ENCODE measurements around the gene BBOF1.

BBOF1 gene

GRCh38 chr14:74022346-74022745 lies 3.2 kb downstream of the BBOF1 start:
- no peak for DNase-seq (ENCODE audit: low read depth in 2 of 2)

DNA sequence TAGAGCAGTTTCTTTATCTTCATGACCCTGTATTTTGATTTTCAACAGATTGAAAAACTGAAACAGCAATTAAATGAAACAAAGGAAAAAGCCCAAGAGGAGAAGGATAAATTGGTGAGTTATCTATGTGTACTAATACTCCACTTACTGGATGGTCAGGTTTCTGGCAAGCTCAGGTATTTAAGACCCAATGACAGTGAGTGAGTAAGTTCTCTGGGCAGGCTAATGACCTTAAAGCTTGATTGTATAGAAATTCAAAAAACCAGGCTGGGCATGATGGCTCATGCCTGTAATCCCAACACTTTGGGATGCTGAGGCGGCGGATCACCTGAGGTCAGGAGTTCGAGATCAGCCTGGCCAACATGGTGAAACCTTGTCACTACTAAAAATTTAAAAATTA lies 10.0 kb downstream of the BBOF1 start:
- no peak for DNase-seq (ENCODE audit: low read depth in 2 of 2)

- DNase-seq (ENCODE audit: low read depth in 2 of 2): no peak
These were observed 15.4 kb downstream of the BBOF1 start for GRCh38 chr14:74034572-74034971.

- peak in 1 of 2 experiments; percentile 7 for DNase-seq (ENCODE audit: low read depth in 2 of 2)
These were observed 16.4 kb downstream of the BBOF1 start for GRCh38 chr14:74035556-74035955.

- DNase-seq (ENCODE audit: low read depth in 2 of 2): peak in 1 of 2 experiments; percentile 23
These were observed 19.1 kb downstream of the BBOF1 start for GRCh38 chr14:74038020-74038859.

DNA sequence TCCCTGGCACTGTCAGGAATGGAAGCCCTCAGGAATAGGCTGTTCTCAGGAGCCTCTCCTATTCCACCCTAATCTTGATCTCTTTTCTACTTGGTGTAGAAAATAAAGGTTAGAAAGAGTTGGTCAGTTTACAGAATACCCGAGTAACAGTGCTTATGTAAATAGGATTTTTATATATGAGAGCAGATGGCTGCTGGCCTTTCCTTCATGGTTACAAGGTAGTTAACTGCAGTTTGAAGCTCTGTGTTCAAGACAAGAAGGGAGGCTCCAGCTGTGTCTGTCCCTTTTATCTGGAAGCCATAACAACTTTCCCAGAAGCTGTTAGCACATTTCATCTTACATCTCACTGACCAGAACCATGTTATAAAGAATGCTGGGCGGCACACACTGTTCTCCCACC lies 23.1 kb downstream of the BBOF1 start:
- no peak for DNase-seq (ENCODE audit: low read depth in 2 of 2)

DNA sequence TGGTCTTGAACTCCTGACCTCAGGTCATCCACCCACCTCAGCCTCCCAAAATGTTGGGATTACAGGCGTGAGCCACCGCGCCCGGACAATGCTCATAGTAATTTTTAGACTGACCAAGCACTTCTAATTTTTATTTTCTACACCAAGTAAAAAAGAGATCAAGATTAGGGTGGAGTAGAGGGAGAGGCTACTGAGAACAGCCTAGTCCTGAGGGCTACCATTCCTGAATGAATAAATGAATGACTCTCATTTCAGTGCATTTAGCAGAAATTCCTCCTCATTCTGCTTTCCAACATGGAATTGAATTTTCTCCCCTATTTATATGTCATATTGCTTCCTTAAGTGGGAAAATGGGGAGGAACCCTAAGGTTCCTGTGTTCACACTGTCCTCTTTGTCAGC lies 26.4 kb downstream of the BBOF1 start:
- no peak for DNase-seq (ENCODE audit: low read depth in 2 of 2)

DNA sequence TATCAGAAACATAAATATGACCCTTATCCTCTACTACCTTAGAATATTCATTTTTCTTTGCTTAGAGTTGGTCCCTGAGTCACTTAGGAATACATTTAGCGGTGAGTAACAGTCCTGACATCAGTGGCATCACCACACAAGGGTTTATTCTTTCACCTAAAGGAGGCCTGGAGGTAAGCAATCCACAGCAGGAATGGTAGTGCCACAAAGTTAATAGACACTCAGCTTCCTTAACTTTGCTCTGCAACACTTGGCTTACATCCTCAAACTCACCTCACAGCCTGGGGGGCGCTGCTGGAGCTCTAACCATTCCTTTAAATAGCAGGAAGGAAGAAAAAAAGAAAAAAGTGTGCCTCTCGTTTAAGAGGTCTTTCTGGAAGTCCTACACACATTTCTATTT lies 29.1 kb downstream of the BBOF1 start:
- DNase-seq (ENCODE audit: low read depth in 2 of 2): no peak

GRCh38 chr14:74049876-74050495 lies 30.8 kb downstream of the BBOF1 start:
- DNase-seq (ENCODE audit: low read depth in 2 of 2): no peak

DNA sequence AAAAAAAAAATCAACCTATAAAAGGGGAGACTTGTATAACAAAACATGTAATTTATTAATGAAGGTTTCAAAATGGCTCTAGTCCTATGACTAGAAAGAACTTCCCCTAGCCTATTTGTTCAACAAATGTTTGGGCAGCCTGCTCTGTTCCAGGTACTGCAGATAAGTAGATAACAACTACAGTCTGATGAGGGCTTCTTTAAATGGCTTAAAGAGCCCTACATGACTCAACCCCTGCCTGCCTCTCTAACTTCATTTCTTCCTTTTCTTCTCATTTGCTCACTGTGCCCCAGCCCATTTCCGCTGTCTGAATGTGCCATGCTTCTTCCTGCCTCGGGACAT lies 43.6 kb downstream of the BBOF1 start:
- DNase-seq (ENCODE audit: low read depth in 2 of 2): no peak

GRCh38 chr14:74064426-74064825 lies 45.3 kb downstream of the BBOF1 start:
- DNase-seq (ENCODE audit: low read depth in 2 of 2): no peak

DNA sequence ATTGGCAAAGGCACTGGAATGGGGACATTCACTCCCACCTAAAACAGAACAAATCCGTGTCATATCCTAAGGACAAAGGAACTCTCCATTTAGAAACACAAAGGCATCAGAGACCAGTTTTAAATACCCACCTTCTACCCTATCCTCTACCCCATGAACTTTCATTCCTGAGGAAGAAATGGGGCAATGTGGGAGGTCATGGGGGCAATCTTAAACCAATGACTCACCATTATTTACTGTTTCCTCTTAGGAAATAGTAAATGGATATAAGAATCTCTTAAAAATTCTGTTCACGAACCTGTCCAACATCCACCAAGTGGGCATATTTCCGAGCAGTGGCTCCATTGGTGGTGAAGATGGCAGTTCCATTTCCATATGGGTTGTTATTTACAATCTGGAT lies 45.7 kb downstream of the BBOF1 start:
- no peak for DNase-seq (ENCODE audit: low read depth in 2 of 2)

DNA sequence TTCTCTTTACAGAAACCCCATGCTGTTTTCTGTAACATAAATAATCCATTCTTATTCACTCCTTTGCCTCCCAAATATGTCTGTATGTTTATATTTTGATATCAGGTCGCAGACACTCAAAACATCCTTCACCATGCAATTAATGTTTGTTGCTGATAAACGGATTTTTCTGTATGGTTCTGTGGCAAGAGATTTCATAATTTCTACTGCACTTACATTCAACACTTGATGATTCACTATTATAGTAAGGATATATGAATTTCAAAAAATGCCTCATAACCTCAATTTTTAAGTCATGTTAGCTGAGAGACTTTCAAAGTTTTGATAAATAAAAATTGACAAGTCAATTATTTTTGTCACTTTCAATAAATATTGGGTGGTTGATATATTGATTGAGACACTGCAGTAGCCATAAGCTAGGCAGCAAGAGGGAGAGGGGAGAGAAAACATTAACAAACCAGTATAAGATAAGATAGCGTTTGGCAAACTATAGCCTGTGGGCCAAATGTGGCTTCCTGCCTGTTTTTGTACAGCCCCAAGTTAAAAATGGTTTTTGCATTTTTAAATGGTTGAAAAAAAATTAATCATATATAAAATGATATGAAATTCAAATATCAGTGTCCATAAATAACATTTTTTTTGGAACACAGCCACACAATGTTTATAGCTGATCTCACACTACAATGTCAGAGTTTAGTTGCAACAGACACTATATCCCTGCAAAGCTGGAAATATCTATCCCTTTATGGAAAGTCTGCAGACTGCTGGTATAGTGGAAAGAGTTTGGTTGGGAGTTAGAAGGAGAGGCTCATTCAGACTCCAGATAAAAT lies 46.8 kb downstream of the BBOF1 start:
- no peak for DNase-seq (ENCODE audit: low read depth in 2 of 2)

DNA sequence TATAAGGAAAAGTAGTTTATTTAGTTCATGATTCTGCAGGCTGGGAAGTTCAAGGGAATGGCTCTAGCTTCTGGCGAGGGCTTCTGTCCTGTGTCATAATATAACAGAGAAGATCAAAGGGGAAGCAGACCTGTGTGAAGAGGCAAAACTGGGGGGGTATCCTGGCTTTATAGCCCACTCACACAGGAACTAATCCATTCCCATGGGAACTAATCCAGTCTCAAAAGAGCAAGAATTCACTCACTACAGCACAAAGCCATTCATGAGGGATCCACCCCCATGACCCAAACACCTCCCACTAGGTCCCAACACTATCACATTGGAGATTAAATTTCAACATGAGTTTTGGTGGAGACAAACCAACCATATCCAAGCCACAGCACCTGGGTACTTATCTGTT lies 58.3 kb downstream of the BBOF1 start:
- no peak for DNase-seq (ENCODE audit: low read depth in 2 of 2)

DNA sequence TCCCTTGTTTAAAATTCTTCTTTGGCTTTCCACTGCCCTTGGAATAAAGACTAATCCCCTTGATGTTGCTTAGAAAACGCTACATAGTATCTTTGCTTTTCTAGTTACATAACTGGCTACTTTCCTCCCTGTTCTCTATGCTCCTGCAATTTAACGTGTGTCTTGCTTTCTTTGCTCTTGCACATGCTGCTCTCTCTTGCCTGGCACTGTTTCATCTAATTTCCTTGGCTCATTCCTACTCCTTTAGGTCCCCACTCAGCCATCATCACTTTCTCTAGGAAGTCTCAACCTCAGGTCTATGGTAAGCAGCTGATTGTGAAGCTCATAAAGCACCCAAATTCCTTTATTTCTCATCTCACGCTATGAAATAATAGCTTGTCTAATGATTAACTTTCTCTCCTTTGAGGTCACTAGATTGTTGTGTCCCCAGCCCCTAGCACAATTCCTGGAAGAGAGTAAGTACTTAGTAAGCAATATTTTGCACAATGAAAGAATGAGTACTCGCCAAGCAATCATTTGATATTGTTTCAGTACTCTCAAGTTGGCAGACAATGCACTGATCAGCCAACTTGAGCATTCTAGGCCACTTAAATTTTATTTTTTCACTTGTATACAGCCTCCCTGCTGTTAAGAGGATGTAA lies 61.8 kb downstream of the BBOF1 start:
- no peak for DNase-seq (ENCODE audit: low read depth in 2 of 2)

DNA sequence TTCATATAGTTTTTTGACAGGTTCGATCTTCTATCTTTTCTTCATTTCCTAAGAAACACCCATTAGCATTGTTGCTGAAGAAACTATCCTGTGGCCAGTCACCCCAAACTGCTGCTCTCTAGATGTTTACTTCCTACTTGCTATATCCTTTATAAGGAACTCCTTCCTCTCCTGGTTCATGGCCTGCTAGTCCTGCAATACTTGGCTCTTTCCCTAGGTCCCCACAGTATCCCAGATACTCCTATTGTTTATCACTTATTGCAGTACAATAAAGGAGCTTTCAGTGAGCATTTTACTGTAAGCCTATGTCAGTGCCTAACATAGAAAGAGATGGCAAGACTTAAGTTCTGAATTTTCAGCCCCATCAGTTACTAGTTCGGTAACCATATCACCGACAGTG lies 62.3 kb downstream of the BBOF1 start:
- DNase-seq (ENCODE audit: low read depth in 2 of 2): no peak

- no peak for DNase-seq (ENCODE audit: low read depth in 2 of 2)
These were observed 64.0 kb downstream of the BBOF1 start for GRCh38 chr14:74083161-74083560.

DNA sequence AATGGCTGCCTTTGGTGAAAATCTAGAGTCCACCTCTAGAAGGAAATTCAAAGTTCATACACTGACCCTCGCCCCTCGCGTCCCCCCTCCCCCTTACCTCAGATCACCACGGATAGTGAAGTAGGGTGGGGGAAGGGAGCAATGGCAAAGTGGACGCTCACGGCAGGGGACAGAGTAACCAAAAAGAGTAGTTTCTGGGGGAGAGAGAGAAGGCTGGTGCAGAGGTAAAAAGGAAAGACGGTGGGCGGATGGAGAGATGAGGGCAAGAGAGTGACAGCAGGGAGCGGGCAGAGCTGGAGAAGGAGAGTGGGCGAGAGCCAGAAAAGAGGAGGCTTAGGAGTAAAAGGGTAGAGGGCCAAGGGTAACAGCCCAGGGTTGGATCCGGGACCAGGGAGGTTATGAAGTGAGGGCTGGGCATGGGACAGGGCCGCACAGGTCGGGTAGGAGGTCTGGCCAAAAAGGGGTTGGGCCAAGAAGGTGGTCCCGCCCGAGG lies 64.7 kb downstream of the BBOF1 start:
- DNase-seq (ENCODE audit: low read depth in 2 of 2): no peak

DNA sequence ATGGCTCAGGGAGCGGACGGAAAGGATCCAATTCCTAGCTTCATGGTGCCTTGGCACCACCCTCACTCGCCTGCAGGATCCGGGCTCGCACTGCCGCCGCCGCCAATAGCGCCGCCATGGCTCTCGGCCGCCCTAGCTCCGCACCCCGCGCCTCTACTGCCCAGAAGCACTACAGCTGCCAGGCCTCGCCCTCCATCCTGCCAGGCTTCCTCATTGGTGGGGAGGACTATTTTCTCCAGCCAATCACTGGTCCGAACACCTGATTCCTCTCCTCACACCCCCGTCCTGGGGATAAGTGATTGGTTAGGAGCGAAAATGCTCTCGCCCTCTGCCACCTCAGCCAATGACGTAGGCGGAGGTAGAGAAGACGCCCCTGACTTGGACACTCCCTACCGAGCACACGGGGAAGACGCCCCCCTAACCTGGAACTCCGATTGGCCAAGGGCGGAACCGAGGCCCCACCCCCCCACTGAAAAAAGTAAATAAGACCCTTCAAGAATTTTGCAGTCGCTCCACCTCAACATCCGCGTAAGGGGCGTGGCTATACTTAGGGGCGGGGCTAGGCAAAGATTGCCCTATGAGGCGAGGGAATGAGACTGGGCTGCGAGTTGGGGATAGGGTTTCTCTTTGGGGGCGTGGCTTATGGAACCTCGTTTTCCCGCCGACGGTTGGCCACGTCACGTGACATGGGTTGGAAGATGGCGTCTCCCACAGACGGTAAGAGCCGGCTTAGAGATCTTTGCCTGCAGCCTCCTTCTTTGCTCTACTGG lies 65.3 kb downstream of the BBOF1 start, which contains the start of the genes ALDH6A1 and LIN52:
ALDH6A1 (minus strand) TSS at position 177 of the 770 bp plus-strand sequence; CDS start at position 118, 59 bp downstream.
LIN52 (plus strand) TSS at position 680 of the 770 bp plus-strand sequence; CDS start at position 699, 19 bp downstream.
- DNase-seq (ENCODE audit: low read depth in 2 of 2): peak; percentile 100

DNA sequence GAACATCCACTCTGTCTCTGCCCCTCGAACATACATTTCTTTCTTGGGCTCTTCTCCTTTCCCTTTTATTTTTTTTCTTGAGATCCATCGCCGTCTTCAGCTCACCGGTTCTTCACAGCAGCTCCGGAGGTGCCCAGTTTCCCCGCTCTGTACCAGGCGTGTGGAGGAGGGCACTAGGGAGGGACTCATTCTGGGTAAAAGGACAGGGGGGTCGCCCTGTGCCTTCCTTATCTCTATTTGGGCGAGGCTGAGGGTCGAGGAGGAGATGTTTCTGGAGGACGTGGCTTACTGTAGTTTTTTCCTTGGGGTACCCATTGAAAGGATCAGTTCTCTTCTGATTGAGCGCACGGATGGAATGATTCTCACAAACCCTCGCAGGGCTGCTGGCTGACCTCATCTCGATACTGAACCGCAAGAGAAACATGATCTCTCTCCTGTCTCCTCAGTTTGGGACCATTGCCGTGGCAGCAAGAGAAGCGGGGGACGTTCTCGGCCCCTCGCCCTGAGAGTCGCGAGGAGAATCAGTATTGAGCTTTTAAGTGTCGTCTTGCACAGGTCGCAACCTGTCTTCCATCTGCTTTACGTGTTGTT lies 66.0 kb downstream of the BBOF1 start:
- DNase-seq (ENCODE audit: low read depth in 2 of 2): no peak

GRCh38 chr14:74085828-74086227 lies 66.7 kb downstream of the BBOF1 start:
- DNase-seq (ENCODE audit: low read depth in 2 of 2): no peak
